ENCODE data around the gene PEMT.

Gene PEMT

GRCh38 chr17:17551361-17551760, 40.1 kb downstream of the PEMT start:
- no peak for TF ChIP-seq CTCF (IDR thresholded peaks at IDR 0.05; ENCODE audit: control extremely low read depth, extremely low read depth, low read depth, missing control alignments)
- CTCF ChIA-PET, result no interaction called here
- POLR2A ChIA-PET, result no interaction called here
- no peak for DNase-seq (ENCODE audit: extremely low spot score)

GRCh38 chr17:17549732-17550366, 41.7 kb downstream of the PEMT start:
- no peak for TF ChIP-seq CTCF (IDR thresholded peaks at IDR 0.05; ENCODE audit: control extremely low read depth, extremely low read depth, low read depth, missing control alignments)

GRCh38 chr17:17548044-17548443, 43.5 kb downstream of the PEMT start:
- ChIA-PET CTCF (no interaction called here), POLR2A (no interaction called here)
- no peak for TF ChIP-seq CTCF (IDR thresholded peaks at IDR 0.05; ENCODE audit: control extremely low read depth, extremely low read depth, low read depth, missing control alignments)

More at GRCh38 chr17:17549732-17550366, 41.7 kb downstream of the PEMT start:
- ChIA-PET CTCF (no interaction called here), POLR2A (no interaction called here)
- no peak for DNase-seq (ENCODE audit: extremely low spot score)

GRCh38 chr17:17547210-17547764, 44.2 kb downstream of the PEMT start:
- ChIA-PET POLR2A (no interaction called here), CTCF (interaction anchor here (1.4 kb wide), 1 partner anchor 156 kb away, joined by 3 read pairs; no protein-coding TSS in a partner anchor)
- TF ChIP-seq CTCF (IDR thresholded peaks at IDR 0.05; ENCODE audit: control extremely low read depth, extremely low read depth, low read depth, missing control alignments), result no peak
- no peak for DNase-seq (ENCODE audit: extremely low spot score)

More at GRCh38 chr17:17548044-17548443, 43.5 kb downstream of the PEMT start:
- DNase-seq (ENCODE audit: extremely low spot score), result no peak

- POLR2A ChIA-PET, result no interaction called here
- DNase-seq (ENCODE audit: extremely low spot score), result no peak
- CTCF ChIA-PET, result interaction anchor here (1.4 kb wide), 1 partner anchor 155 kb away, joined by 3 read pairs; no protein-coding TSS in a partner anchor
- no peak for TF ChIP-seq CTCF (IDR thresholded peaks at IDR 0.05; ENCODE audit: control extremely low read depth, extremely low read depth, low read depth, missing control alignments)
Observed at GRCh38 chr17:17546399-17547185, 44.9 kb downstream of the PEMT start.

GRCh38 chr17:17545984-17546383, 45.5 kb downstream of the PEMT start:
- POLR2A ChIA-PET, result no interaction called here
- TF ChIP-seq CTCF (IDR thresholded peaks at IDR 0.05; ENCODE audit: control extremely low read depth, extremely low read depth, low read depth, missing control alignments), result no peak
- CTCF ChIA-PET, result interaction anchor here (1.4 kb wide), 1 partner anchor 154 kb away, joined by 3 read pairs; no protein-coding TSS in a partner anchor
- no peak for DNase-seq (ENCODE audit: extremely low spot score)
